ENCODE results near the gene CCDC197. TPM values are rescaled to one million over a fixed set of nuclear protein-coding genes. Genes with fewer than 3 reads are reported as not detected.

The CCDC197 gene
- total RNA-seq, 1 donor from 2014 or later, result not detected

GRCh38 chr14:94042433-94043091 lies 45.5 kb downstream of the CCDC197 start:
- TF ChIP-seq, protein P1, sequence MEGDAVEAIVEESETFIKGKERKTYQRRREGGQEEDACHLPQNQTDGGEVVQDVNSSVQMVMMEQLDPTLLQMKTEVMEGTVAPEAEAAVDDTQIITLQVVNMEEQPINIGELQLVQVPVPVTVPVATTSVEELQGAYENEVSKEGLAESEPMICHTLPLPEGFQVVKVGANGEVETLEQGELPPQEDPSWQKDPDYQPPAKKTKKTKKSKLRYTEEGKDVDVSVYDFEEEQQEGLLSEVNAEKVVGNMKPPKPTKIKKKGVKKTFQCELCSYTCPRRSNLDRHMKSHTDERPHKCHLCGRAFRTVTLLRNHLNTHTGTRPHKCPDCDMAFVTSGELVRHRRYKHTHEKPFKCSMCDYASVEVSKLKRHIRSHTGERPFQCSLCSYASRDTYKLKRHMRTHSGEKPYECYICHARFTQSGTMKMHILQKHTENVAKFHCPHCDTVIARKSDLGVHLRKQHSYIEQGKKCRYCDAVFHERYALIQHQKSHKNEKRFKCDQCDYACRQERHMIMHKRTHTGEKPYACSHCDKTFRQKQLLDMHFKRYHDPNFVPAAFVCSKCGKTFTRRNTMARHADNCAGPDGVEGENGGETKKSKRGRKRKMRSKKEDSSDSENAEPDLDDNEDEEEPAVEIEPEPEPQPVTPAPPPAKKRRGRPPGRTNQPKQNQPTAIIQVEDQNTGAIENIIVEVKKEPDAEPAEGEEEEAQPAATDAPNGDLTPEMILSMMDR (IDR thresholded peaks at IDR 0.05), result no peak
- Mint-ChIP-seq H3K36me3 (ENCODE audit: low read depth) (peaks cover 4% of the 10 kb centered on the region), H3K4me3 (ENCODE audit: unreplicated experiment) (no peak overlapping the region), H3K27me3 (ENCODE audit: low read depth) (no peaks in the 10 kb centered on the region), H3K9me3 (ENCODE audit: low read depth) (no peaks in the 10 kb centered on the region), H3K27ac (ENCODE audit: unreplicated experiment) (no peak overlapping the region), H3K4me1 (ENCODE audit: low read depth) (no peaks in the 10 kb centered on the region)
- no peak for DNase-seq (ENCODE audit: low spot score)

DNA sequence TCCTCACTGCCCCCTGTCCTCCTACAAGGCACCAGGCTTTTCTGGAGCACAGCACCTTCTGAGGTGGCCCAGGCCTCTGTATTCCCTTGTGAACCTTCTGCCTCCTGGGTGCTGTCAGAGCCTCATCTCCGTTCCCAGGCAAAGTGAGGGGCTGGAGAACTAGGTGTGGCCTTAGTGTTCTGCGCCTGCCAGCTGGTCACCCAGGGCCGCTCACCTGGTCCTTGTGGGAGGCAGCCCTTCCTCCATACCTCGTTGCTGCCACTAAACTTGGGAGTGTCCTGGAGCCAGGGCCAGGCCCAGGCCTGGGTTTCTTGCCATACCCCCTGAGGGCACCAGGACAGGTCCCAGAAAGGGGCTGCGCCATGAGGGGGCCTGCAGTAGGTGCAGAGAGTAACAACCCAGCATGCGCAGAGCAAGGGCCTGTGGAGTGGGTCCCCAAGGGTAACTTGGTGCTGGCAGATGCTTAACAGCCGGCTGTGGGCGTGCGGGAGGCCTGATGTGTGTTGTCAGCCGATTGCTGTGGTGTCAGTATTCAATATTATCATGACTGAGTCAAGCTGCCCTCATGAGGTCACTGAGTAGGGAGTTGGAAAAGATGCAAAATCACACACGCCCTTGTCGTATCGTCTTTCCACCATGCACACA lies 46.1 kb downstream of the CCDC197 start:
- H3K36me3 Mint-ChIP-seq (ENCODE audit: low read depth), result peaks cover 6% of the 10 kb centered on the region
- H3K27ac Mint-ChIP-seq (ENCODE audit: unreplicated experiment), result no peak overlapping the region
- no peaks in the 10 kb centered on the region for H3K9me3 Mint-ChIP-seq (ENCODE audit: low read depth)
- TF ChIP-seq, protein P1 (IDR thresholded peaks at IDR 0.05), result no peak
- H3K27me3 Mint-ChIP-seq (ENCODE audit: low read depth), result no peaks in the 10 kb centered on the region
- no peaks in the 10 kb centered on the region for H3K4me1 Mint-ChIP-seq (ENCODE audit: low read depth)
- DNase-seq (ENCODE audit: low spot score), result no peak
- H3K4me3 Mint-ChIP-seq (ENCODE audit: unreplicated experiment), result no peak overlapping the region

- H3K9me3 Mint-ChIP-seq (ENCODE audit: low read depth), result no peaks in the 10 kb centered on the region
- H3K27me3 Mint-ChIP-seq (ENCODE audit: low read depth), result no peaks in the 10 kb centered on the region
- no peak for DNase-seq (ENCODE audit: low spot score)
- H3K4me3 Mint-ChIP-seq (ENCODE audit: unreplicated experiment), result no peak overlapping the region
- no peaks in the 10 kb centered on the region for H3K4me1 Mint-ChIP-seq (ENCODE audit: low read depth)
- H3K27ac Mint-ChIP-seq (ENCODE audit: unreplicated experiment), result no peak overlapping the region
- H3K36me3 Mint-ChIP-seq (ENCODE audit: low read depth), result peaks cover 9% of the 10 kb centered on the region
- TF ChIP-seq, protein P1 (IDR thresholded peaks at IDR 0.05), result no peak
Measured at GRCh38 chr14:94043756-94044475, 46.8 kb downstream of the CCDC197 start.

- Mint-ChIP-seq H3K27me3 (ENCODE audit: low read depth) (no peaks in the 10 kb centered on the region), H3K27ac (ENCODE audit: unreplicated experiment) (no peak overlapping the region), H3K9me3 (ENCODE audit: low read depth) (no peaks in the 10 kb centered on the region), H3K4me1 (ENCODE audit: low read depth) (no peaks in the 10 kb centered on the region), H3K4me3 (ENCODE audit: unreplicated experiment) (no peak overlapping the region), H3K36me3 (ENCODE audit: low read depth) (peaks cover 9% of the 10 kb centered on the region)
- no peak for DNase-seq (ENCODE audit: low spot score)
- TF ChIP-seq, protein P1 (IDR thresholded peaks at IDR 0.05), result no peak
Measured at GRCh38 chr14:94044476-94045091, 47.5 kb downstream of the CCDC197 start.

DNA sequence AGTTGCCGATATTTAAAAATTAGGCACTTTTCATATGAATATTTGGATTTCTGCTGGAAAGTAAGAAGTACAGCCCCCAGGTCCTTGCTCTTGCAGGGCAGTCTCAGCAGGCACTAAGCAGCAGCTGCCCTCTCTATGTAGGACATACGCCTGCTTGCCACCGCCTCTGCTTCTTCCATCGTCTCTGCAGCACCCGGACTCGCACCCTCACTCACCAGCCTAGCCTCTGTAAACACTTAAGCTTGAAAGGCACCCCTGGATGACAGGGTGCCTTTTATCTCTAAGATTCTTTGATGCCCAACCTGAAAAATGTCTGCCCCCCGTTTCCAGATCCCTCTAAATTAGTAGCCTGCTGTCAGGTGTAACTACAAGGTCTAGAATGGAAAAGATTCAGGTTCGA lies 48.0 kb downstream of the CCDC197 start:
- Mint-ChIP-seq H3K4me3 (ENCODE audit: unreplicated experiment) (no peak overlapping the region), H3K4me1 (ENCODE audit: low read depth) (no peaks in the 10 kb centered on the region), H3K36me3 (ENCODE audit: low read depth) (peaks cover 13% of the 10 kb centered on the region), H3K9me3 (ENCODE audit: low read depth) (no peaks in the 10 kb centered on the region), H3K27me3 (ENCODE audit: low read depth) (no peaks in the 10 kb centered on the region), H3K27ac (ENCODE audit: unreplicated experiment) (no peak overlapping the region)
- DNase-seq (ENCODE audit: low spot score), result no peak
- TF ChIP-seq, protein P1 (IDR thresholded peaks at IDR 0.05), result no peak
